Spleen (tissue), 11 donors: ENCODE measurements around the gene TMEM92. TPM values are rescaled to one million over a fixed set of nuclear protein-coding genes. Genes with fewer than 3 reads are reported as not detected.
"Not testable (repeated sequence)": the region's sequence is repeated elsewhere in the genome, so short reads cannot be mapped to it uniquely, and the experiment has no call there.

ENCODE experiments used
- DNase-seq: peaks from one replicate; pipeline ENCODE4 v3.0.0-alpha.2; 2020
- H3K27ac ChIP-seq, 8 donors: fragments of 200-600 bp; sonication (generic) in 7 of 8; 1 replicate in 4 of 8; 2 replicates in 4 of 8; pipeline versions ENCODE4 v1.5.0 to v1.8.0; 2016 to 2021; ENCODE audit warnings: inconsistent platforms in 4 of 8, mild to moderate bottlenecking in 4 of 8, moderate library complexity in 1 of 8
- H3K27me3 ChIP-seq, 7 donors: fragments of 200-600 bp; sonication (generic) in 6 of 7; replicated peaks in 1 of 7; 1 replicate in 4 of 7; 2 replicates in 3 of 7; pipeline versions ENCODE4 v1.5.0 to v1.8.0; 2016 to 2021; ENCODE audit warnings: inconsistent platforms in 3 of 7, mild to moderate bottlenecking in 1 of 7
- H3K36me3 ChIP-seq, 6 donors: fragments of 200-600 bp; sonication (generic) in 5 of 6; 1 replicate in 4 of 6; 2 replicates in 2 of 6; pipeline versions ENCODE4 v1.5.0 to v1.8.0; 2016 to 2021; ENCODE audit warnings: inconsistent platforms in 2 of 6
- H3K4me1 ChIP-seq, 6 donors: fragments of 200-600 bp; sonication (generic) in 5 of 6; 1 replicate in 3 of 6; 2 replicates in 3 of 6; pipeline versions ENCODE4 v1.5.0 to v1.8.0; 2016 to 2021; ENCODE audit warnings: inconsistent platforms in 3 of 6
- H3K4me3 ChIP-seq, 8 donors: fragments of 200-600 bp; sonication (generic) in 7 of 8; 1 replicate in 4 of 8; 2 replicates in 4 of 8; pipeline versions ENCODE4 v1.5.0 to v1.8.0; 2016 to 2021; ENCODE audit warnings: inconsistent platforms in 4 of 8, mild to moderate bottlenecking in 4 of 8, moderate library complexity in 2 of 8
- H3K9me3 ChIP-seq, 8 donors: fragments of 200-600 bp; sonication (generic) in 7 of 8; 1 replicate in 4 of 8; 2 replicates in 4 of 8; pipeline versions ENCODE4 v1.5.0 to v1.8.0; 2016 to 2021; ENCODE audit warnings: inconsistent platforms in 4 of 8
- POLR2A ChIP-seq, 3 donors: fragments of 450-650 bp; IDR thresholded peaks; one replicate each; pipeline ENCODE4 v1.5.1; 2017; ENCODE audit warnings: antibody characterized with exemption in 3 of 3, mild to moderate bottlenecking in 1 of 3
- POLR2AphosphoS5 ChIP-seq, 3 donors: sonication (generic); formaldehyde crosslinking; IDR thresholded peaks; one replicate each; pipeline ENCODE4 v1.5.1; 2017; ENCODE audit warnings: antibody characterized with exemption in 3 of 3
- WGBS, 5 donors: extraction: QIAGEN DNeasy Blood & Tissue Kit in 3 of 5; methylation state at CpG; one replicate each; pipeline versions ENCODE4 v1.1.5 to v1.1.7; 2013 to 2018; 5-methylcytosine and 5-hydroxymethylcytosine counted together
- intact Hi-C: fragments of 100-400 bp; cut with DNase I; formaldehyde crosslinking; loops from one replicate; pipeline ENCODE4 v1.15.0; 2023; ENCODE audit warnings: low total_unique reads
- polyA plus RNA-seq, 3 donors: library from polyadenylated mRNA; stranded (reverse); fragments of 200-250 nt; gene quantifications; one replicate each; pipeline ENCODE4 v1.2.1, GENCODE V29; 2013
- total RNA-seq, 7 donors: library from RNA; depleted of rRNA in 3 of 7; stranded (reverse); fragments of >200 nt in 3 of 7; fragmentation: NEBNext Ultra II Directional in 4 of 7; extraction: Animal tissue kit (Norgen Biotek cat#: 25700) in 4 of 7; gene quantifications; one replicate each; pipeline versions ENCODE4 v1.1.0 to v1.2.1, GENCODE V29; 2016 to 2021
- TF ChIP-seq, protein P1 (sequence below), 11 experiments: fragments of 200-600 bp in 7 of 11; fragments of 450-650 bp in 4 of 11; sonication (generic) in 4 of 11; IDR thresholded peaks in 8 of 11; conservative IDR thresholded peaks in 3 of 11; 1 replicate in 7 of 11; 2 replicates in 4 of 11; pipeline versions ENCODE4 v1.4.0 to v1.8.0; 2016 to 2021; ENCODE audit warnings: antibody characterized with exemption in 11 of 11, inconsistent platforms in 4 of 11, mild to moderate bottlenecking in 1 of 11
- donor health status: healthy with polysubstance abuse.
- donor health status: DM: no; HTN: no; CAD: no; lungs with moderate emphysema.
- donor health status: DM: no; HTN: no; CAD: no.
- donor health status: Bipolar disorder and iron deficiency.
- donor health status: healthy.
- donor health status: DM: no; HTN: no; CAD: no.
- donor health status: DM: yes; HTN: yes; CAD: no.

The TMEM92 gene
- total and polyA plus RNA-seq, 10 donors, result 0.06 to 0.49 (median 0.44) TPM; not detected in 7

DNA sequence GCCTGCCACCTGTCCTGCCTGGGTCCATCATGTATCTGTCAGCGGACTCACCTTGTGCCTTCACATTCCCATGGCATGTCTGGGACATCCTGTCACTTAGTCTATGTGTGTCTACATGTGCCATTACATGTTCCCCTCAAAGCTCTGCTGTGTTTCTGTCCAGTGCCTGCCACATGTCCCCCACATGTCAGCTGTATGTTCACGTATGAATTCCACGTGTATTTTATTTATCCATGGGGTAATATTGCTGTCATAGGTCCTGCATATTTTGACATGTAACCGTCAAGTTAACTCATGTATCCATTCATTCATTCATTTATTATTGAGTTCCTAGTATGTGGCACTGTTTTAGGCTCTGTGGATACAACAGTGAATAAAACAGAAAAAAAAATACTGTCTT lies 20.8 kb downstream of the TMEM92 start:
- WGBS, 5 donors, result 68 to 85% (median 77%) methylated on average over 4 of the region's 4 CpGs
- no peak for DNase-seq
- Histone ChIP-seq H3K36me3 (no peaks in the 10 kb centered on the region), H3K27me3 (peaks cover 0 to 11% (median 0%) of the 10 kb centered on the region in 7 donors), H3K9me3 (no peaks in the 10 kb centered on the region), H3K4me1 (peaks cover 0 to 17% (median 3%) of the 10 kb centered on the region in 6 donors), H3K4me3 (no peak overlapping the region), H3K27ac (no peak overlapping the region)
- intact Hi-C loops, result loop anchor here (5.0 to 10.0 kb wide), 2 partner anchors 93 to 180 kb away; partner anchors contain the start of gene COL1A1
- TF ChIP-seq POLR2A (IDR thresholded peaks at IDR 0.05) (no peak), POLR2AphosphoS5 (IDR thresholded peaks at IDR 0.05) (no peak)
- TF ChIP-seq, protein P1, sequence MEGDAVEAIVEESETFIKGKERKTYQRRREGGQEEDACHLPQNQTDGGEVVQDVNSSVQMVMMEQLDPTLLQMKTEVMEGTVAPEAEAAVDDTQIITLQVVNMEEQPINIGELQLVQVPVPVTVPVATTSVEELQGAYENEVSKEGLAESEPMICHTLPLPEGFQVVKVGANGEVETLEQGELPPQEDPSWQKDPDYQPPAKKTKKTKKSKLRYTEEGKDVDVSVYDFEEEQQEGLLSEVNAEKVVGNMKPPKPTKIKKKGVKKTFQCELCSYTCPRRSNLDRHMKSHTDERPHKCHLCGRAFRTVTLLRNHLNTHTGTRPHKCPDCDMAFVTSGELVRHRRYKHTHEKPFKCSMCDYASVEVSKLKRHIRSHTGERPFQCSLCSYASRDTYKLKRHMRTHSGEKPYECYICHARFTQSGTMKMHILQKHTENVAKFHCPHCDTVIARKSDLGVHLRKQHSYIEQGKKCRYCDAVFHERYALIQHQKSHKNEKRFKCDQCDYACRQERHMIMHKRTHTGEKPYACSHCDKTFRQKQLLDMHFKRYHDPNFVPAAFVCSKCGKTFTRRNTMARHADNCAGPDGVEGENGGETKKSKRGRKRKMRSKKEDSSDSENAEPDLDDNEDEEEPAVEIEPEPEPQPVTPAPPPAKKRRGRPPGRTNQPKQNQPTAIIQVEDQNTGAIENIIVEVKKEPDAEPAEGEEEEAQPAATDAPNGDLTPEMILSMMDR (IDR thresholded peaks at IDR 0.05 in 8 of 11, conservative IDR thresholded peaks at IDR 0.05 in 3 of 11), result no peak

DNA sequence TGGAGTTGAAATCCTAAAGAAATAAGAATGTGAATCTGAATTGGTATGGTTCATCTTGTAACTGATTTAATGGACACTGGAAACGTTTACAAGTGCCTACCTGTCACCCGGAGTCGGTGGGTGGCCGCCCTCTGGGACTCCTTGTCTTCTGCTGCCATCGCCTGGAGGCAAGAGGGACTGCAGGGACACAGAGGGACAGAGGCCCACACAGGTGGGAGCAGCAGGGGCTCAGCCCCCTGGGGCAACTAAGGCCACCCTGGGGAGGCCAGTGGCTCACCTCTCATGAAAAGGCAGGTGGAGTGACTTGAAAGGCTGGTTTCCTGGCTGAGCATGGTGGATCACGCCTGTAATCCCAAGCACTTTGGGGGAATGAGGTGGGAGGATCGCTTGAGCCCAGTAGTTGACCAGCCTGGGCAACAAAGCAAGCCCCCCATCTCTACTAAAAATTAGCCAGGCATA lies 23.2 kb downstream of the TMEM92 start:
- no peak for TF ChIP-seq POLR2A (IDR thresholded peaks at IDR 0.05)
- TF ChIP-seq, protein P1 (IDR thresholded peaks at IDR 0.05 in 8 of 11, conservative IDR thresholded peaks at IDR 0.05 in 3 of 11), result peak; percentile 87 to 95 (median 93)
- intact Hi-C loops, result loop anchor here (5.0 to 10.0 kb wide), 2 partner anchors 95 to 183 kb away; partner anchors contain the start of gene COL1A1
- Histone ChIP-seq H3K27ac (no peak overlapping the region), H3K4me1 (peaks cover 0 to 11% (median 0%) of the 10 kb centered on the region in 6 donors), H3K4me3 (no peak overlapping the region), H3K27me3 (no peaks in the 10 kb centered on the region), H3K9me3 (no peaks in the 10 kb centered on the region), H3K36me3 (no peaks in the 10 kb centered on the region)
- 15 to 23% (median 19%) methylated on average over 7 of the region's 7 CpGs for WGBS, 5 donors
- peak; percentile 94 for DNase-seq

DNA sequence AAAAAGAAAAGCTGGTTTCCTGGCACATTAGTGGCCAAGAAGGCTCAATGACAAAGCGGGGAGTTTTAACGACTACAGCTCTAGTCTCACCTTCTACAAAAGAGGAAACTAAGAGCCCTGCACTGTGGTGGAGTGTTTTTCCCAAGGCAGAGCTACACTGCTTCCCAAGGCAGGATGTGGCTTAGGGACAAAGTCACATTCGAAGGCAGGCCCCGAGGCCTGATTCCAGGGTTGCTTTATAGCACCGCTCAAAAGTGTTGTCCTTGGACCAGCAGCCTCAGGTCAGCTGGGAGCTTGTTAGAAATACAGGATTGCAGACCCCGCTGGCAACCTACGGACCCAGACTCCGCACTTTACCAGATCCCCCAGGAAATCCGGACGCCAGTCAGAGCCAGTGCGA lies 23.8 kb downstream of the TMEM92 start:
- TF ChIP-seq POLR2AphosphoS5 (IDR thresholded peaks at IDR 0.05), result no peak
- TF ChIP-seq, protein P1 (IDR thresholded peaks at IDR 0.05 in 8 of 11, conservative IDR thresholded peaks at IDR 0.05 in 3 of 11), result no peak
- TF ChIP-seq POLR2A (IDR thresholded peaks at IDR 0.05), result no peak
- Histone ChIP-seq H3K9me3 (no peaks in the 10 kb centered on the region), H3K4me1 (peaks cover 0 to 11% (median 0%) of the 10 kb centered on the region in 6 donors), H3K27me3 (no peaks in the 10 kb centered on the region), H3K36me3 (no peaks in the 10 kb centered on the region), H3K4me3 (no peak overlapping the region), H3K27ac (no peak overlapping the region)
- intact Hi-C loops, result loop anchor here (5.0 to 10.0 kb wide), 2 partner anchors 96 to 183 kb away; partner anchors contain the start of gene COL1A1
- WGBS, 5 donors, result 57 to 67% (median 61%) methylated on average over 11 of the region's 11 CpGs
- no peak for DNase-seq

DNA sequence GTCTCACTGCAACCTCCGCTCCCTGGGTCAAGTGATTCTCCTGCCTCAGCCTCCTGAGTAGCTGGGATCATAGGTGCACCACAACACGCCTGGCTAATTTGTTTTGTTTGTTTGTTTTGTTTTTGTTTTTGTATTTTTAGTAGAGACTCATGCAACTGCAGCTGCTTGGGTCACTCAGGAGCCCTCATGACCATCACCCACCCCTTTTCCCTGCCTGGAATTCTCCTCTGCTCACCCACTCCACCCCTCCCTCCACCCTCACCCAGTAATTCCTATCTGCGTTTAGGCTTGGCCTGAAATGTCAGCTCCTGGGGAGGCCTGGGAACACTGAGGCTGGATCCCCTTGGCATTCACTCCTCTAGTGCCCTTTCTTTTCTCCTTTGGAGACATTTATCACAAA lies 25.5 kb downstream of the TMEM92 start:
- WGBS, 5 donors, result 77 to 89% (median 85%) methylated on average over 3 of the region's 3 CpGs
- intact Hi-C loops, result loop anchor here (5.0 to 10.0 kb wide), 2 partner anchors 97 to 185 kb away; partner anchors contain the start of gene COL1A1

DNA sequence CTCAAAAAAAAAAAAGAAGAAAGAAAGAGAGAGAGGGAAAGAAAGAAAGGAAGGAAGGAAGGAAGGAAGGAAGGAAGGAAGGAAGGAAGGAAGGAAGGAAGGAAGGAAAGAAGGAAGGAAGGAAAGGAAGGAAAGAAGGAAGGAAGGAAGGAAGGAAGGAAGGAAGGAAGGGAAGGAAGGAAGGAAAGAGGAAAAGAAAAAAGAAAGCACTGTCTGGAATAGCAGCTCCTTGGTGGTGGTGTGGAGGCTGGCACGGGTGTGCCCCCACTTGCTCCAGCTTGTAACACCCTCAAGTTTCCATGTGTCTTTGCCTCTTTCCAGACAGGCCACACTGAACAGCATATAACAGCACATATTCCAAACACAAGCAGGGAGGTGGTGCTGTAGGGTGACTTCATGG lies 26.6 kb downstream of the TMEM92 start:
- H3K36me3 ChIP-seq, DNase-seq, H3K4me3 ChIP-seq, H3K9me3 ChIP-seq, H3K27ac ChIP-seq, intact Hi-C loops: not testable (repeated sequence)
- H3K27me3 ChIP-seq, result peaks cover 0 to 10% (median 0%) of the 10 kb centered on the region in 7 donors
- peaks cover 0 to 11% (median 0%) of the 10 kb centered on the region in 6 donors for H3K4me1 ChIP-seq
- 47 to 88% (median 65%) methylated on average over 1 of the region's 1 CpG for WGBS, 5 donors

More for the DNA sequence above, 25.5 kb downstream of the TMEM92 start:
- Histone ChIP-seq H3K27ac (no peak overlapping the region), H3K27me3 (peaks cover 0 to 4% (median 0%) of the 10 kb centered on the region in 7 donors), H3K36me3 (no peaks in the 10 kb centered on the region), H3K9me3 (no peaks in the 10 kb centered on the region), H3K4me1 (peaks cover 0 to 11% (median 0%) of the 10 kb centered on the region in 6 donors), H3K4me3 (no peak overlapping the region)
- no peak for DNase-seq
- no peak for TF ChIP-seq POLR2AphosphoS5 (IDR thresholded peaks at IDR 0.05)
- no peak for TF ChIP-seq POLR2A (IDR thresholded peaks at IDR 0.05)
- TF ChIP-seq, protein P1 (IDR thresholded peaks at IDR 0.05 in 8 of 11, conservative IDR thresholded peaks at IDR 0.05 in 3 of 11), result no peak
